Measurements from ENCODE around the gene BHMT2. TPM values are rescaled to one million over a fixed set of nuclear protein-coding genes. Genes with fewer than 3 reads are reported as not detected.

Gene BHMT2
- total RNA-seq, 1 experiment from 2014 or later: not detected

DNA sequence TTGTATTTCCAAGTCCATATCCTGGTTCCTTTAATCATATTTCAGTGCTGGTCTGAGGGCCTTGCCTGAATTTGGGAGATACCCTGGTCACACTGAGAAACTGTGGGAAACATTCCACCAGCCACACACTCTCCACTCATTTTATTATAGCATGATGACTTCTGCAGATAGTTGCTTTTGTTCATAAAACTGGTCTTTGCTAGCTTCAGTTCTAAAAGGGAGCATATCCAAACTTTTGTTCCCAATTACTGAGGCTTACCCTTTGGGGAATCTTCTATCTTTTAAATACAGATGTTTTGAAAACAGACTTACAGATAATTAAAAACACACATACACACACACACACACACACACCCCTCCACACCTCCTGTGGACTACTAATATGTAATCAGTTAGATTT lies 21.1 kb upstream of the BHMT2 start:
- Histone ChIP-seq H2AFZ (ENCODE audit: low read length) (no peak overlapping the region), H4K91ac (ENCODE audit: insufficient read length, low read depth, low read length) (no peak overlapping the region), H2BK120ac (ENCODE audit: low read depth, low read length, poor library complexity, severe bottlenecking) (no peak overlapping the region), H4K5ac (ENCODE audit: insufficient read length, low read depth, low read length) (no peak overlapping the region), H2BK12ac (ENCODE audit: insufficient read length, low read depth, low read length) (no peak overlapping the region), H4K20me1 (ENCODE audit: control insufficient read depth, insufficient read depth, insufficient read length) (no peaks in the 10 kb centered on the region), H2BK15ac (ENCODE audit: low read depth, low read length) (no peak overlapping the region), H3K23ac (ENCODE audit: insufficient read length, low read depth, low read length) (no peak overlapping the region), H3T11ph (ENCODE audit: low read length) (no peak overlapping the region), H4K8ac (replicated peaks; ENCODE audit: insufficient read length, low read depth, low read length) (no peak overlapping the region), H3K18ac (ENCODE audit: insufficient read length, low read depth, low read length) (no peak overlapping the region), H3K9ac (ENCODE audit: extremely low read depth, insufficient read length, low read length) (no peak overlapping the region), H3K4ac (ENCODE audit: low read depth, low read length) (no peak overlapping the region), H3K9me3 (ENCODE audit: control insufficient read depth, low read depth, low read length) (no peaks in the 10 kb centered on the region), H3K4me2 (ENCODE audit: insufficient read depth, insufficient read length, low read length) (no peak overlapping the region), H3K79me2 (ENCODE audit: insufficient read depth, low read length) (no peaks in the 10 kb centered on the region), H2AK5ac (ENCODE audit: insufficient read length, low read length) (no peak overlapping the region), H3K27me3 (ENCODE audit: insufficient read depth, low read length) (no peaks in the 10 kb centered on the region), H3K79me1 (ENCODE audit: insufficient read depth, low read depth, low read length, poor library complexity, severe bottlenecking) (no peaks in the 10 kb centered on the region), H3K23me2 (ENCODE audit: insufficient read length, low read depth, low read length, poor library complexity, severe bottlenecking) (no peaks in the 10 kb centered on the region), H3K14ac (ENCODE audit: insufficient read depth, low read length) (no peak overlapping the region), H3K56ac (ENCODE audit: insufficient read length, low read depth, low read length) (no peak overlapping the region), H3K4me1 (ENCODE audit: insufficient read depth, low read length) (no peaks in the 10 kb centered on the region), H2BK5ac (ENCODE audit: insufficient read length, low read length) (no peak overlapping the region), H2BK20ac (ENCODE audit: low read depth, low read length, poor library complexity, severe bottlenecking) (no peak overlapping the region), H3K27ac (ENCODE audit: insufficient read length, low read depth, low read length) (no peak overlapping the region)
- TF ChIP-seq, protein P1, sequence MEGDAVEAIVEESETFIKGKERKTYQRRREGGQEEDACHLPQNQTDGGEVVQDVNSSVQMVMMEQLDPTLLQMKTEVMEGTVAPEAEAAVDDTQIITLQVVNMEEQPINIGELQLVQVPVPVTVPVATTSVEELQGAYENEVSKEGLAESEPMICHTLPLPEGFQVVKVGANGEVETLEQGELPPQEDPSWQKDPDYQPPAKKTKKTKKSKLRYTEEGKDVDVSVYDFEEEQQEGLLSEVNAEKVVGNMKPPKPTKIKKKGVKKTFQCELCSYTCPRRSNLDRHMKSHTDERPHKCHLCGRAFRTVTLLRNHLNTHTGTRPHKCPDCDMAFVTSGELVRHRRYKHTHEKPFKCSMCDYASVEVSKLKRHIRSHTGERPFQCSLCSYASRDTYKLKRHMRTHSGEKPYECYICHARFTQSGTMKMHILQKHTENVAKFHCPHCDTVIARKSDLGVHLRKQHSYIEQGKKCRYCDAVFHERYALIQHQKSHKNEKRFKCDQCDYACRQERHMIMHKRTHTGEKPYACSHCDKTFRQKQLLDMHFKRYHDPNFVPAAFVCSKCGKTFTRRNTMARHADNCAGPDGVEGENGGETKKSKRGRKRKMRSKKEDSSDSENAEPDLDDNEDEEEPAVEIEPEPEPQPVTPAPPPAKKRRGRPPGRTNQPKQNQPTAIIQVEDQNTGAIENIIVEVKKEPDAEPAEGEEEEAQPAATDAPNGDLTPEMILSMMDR (conservative IDR thresholded peaks at IDR 0.05): no peak
- no peaks in the 10 kb centered on the region for H3K9me3 Mint-ChIP-seq
- no peak for DNase-seq
- H3K4me1 Mint-ChIP-seq: no peaks in the 10 kb centered on the region
- H3K36me3 Mint-ChIP-seq (ENCODE audit: insufficient read depth in 1 of 3, low read depth in 3 of 3): no peaks in the 10 kb centered on the region
- H3K27me3 Mint-ChIP-seq (ENCODE audit: low read depth): no peaks in the 10 kb centered on the region
- no peak overlapping the region for H3K4me3 Mint-ChIP-seq
- H3K27ac Mint-ChIP-seq: no peak overlapping the region

Measured in H9 (cell line).